Lower leg skin (tissue), 4 donors: ENCODE measurements around the gene SUSD2. TPM values are rescaled to one million over a fixed set of nuclear protein-coding genes. Genes with fewer than 3 reads are reported as not detected.
"Not testable (repeated sequence)": the region's sequence is repeated elsewhere in the genome, so short reads cannot be mapped to it uniquely, and the experiment has no call there.

Source experiments
- DNase-seq, 2 donors: peaks; one replicate each; pipeline ENCODE4 v3.0.0-alpha.2; 2019; ENCODE audit warnings: low spot score in 2 of 2
- H3K4me3 ChIP-seq: fragments of 200-600 bp; sonication (generic); 2 replicates; pipeline ENCODE4 v1.5.1; 2017; ENCODE audit warnings: mild to moderate bottlenecking, low read depth; ENCODE audit not compliant: poor library complexity, severe bottlenecking
- CTCF ChIP-seq, 3 donors: fragments of 450-650 bp; IDR thresholded peaks; one replicate each; pipeline ENCODE4 v1.5.1; 2016; ENCODE audit warnings: antibody characterized with exemption in 3 of 3, mild to moderate bottlenecking in 3 of 3, moderate library complexity in 2 of 3
- POLR2A ChIP-seq, 2 donors: fragments of 450-650 bp; IDR thresholded peaks; one replicate each; pipeline ENCODE4 v1.6.1; 2016 to 2017; ENCODE audit warnings: antibody characterized with exemption in 2 of 2, mild to moderate bottlenecking in 1 of 2, moderate library complexity in 1 of 2
- WGBS, 2 donors: methylation state at CpG; one replicate each; pipeline ENCODE4 v1.1.5; 2018; 5-methylcytosine and 5-hydroxymethylcytosine counted together
- intact Hi-C: fragments of 100-400 bp; cut with DNase I; formaldehyde crosslinking; loops from one replicate; pipeline ENCODE4 v1.15.0; 2023; ENCODE audit warnings: low total_unique reads
- total RNA-seq, 4 donors: library from RNA; depleted of rRNA; stranded (reverse); fragments of >200 nt; gene quantifications; one replicate each; pipeline ENCODE4 v1.1.0, GENCODE V29; 2016

Gene SUSD2
- total RNA-seq, 4 donors from 2014 or later, result 18.3 to 74.3 (median 27.0) TPM

- 10 to 11% methylated on average over 2 of the region's 2 CpGs for WGBS, 2 donors
- intact Hi-C loops, result no loop called here
- TF ChIP-seq POLR2A (IDR thresholded peaks at IDR 0.05) (no peak), CTCF (IDR thresholded peaks at IDR 0.05) (no peak)
- DNase-seq, result peak; percentile 62 to 84
- no peak overlapping the region for H3K4me3 ChIP-seq
Observed at GRCh38 chr22:24208012-24208749, 26.9 kb downstream of the SUSD2 start.

DNA sequence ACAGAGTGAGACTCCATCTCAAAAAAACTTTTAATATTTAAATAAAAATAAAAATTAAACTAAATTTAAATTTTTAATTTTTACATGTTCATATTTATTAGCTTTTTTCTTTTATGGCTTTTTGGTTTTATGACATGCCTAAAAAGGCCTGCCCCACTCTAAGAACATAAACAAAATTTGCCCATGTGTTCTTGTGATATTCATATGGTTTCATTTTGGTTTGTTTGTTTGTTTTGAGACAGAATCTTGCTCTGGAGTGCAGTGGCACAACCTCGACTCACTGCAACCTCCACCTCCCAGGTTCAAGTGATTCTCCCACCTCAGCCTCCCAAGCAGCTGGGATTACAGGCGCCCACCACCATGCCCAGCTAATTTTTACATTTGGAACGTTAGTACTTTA, 27.7 kb downstream of the SUSD2 start:
- WGBS, 2 donors, result 84 to 85% methylated on average over 3 of the region's 3 CpGs
- DNase-seq, result no peak
- TF ChIP-seq CTCF (IDR thresholded peaks at IDR 0.05) (no peak), POLR2A (IDR thresholded peaks at IDR 0.05) (no peak)
- intact Hi-C loops, result no loop called here
- H3K4me3 ChIP-seq, result no peak overlapping the region

DNA sequence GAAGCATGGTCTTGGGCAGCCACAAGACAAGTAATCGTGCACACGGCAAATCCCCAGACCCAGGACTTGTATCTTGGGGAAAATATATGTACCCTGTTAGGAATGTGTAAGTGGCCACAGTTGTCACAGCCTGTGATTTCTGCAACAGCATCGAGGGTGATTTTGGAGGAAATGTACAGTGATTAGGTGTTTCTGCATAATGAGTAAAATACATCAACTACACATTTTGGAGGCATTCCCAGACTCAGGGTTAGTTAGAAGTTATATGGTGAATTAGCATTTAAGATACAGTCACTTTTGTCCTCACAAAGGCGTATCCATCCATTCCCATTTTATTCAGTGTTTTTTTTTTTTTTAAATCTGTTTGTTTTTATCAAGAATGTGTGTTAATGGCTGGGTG, 28.4 kb downstream of the SUSD2 start:
- intact Hi-C loops, result no loop called here
- 80 to 87% methylated on average over 4 of the region's 4 CpGs for WGBS, 2 donors

DNA sequence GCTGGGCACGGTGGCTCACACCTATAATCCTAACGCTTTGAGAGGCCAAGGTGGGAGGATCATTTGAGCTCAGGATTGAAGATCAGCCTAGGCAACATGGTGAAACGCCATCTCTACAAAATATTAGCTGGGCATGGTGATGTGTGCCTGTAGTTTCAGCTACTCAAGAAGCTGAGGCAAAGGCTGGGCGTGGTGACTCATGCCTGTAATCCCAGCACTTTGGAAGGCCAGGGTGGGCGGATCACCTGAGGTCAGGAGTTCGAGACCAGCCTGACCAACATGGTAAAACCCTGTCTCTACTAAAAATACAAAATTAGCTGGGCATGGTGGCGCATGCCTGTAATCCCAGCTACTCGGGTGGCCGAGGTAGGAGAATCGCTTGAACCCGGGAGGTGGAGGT, 29.1 kb downstream of the SUSD2 start:
- 93% methylated on average over 11 of the region's 11 CpGs for WGBS, 2 donors
- intact Hi-C loops, result not testable (repeated sequence)

More for the DNA sequence above, 28.4 kb downstream of the SUSD2 start:
- no peak overlapping the region for H3K4me3 ChIP-seq
- TF ChIP-seq CTCF (IDR thresholded peaks at IDR 0.05), result no peak
- no peak for TF ChIP-seq POLR2A (IDR thresholded peaks at IDR 0.05)
- DNase-seq, result no peak

GRCh38 chr22:24211716-24212115, 30.4 kb downstream of the SUSD2 start:
- H3K4me3 ChIP-seq, DNase-seq, intact Hi-C loops: not testable (repeated sequence)
- 89 to 91% methylated on average over 5 of the region's 6 CpGs for WGBS, 2 donors

More for the DNA sequence above, 29.1 kb downstream of the SUSD2 start:
- not testable (repeated sequence) for H3K4me3 ChIP-seq, DNase-seq

- intact Hi-C loops, H3K4me3 ChIP-seq, DNase-seq: not testable (repeated sequence)
- WGBS, 2 donors, result 90 to 98% methylated on average over 9 of the region's 9 CpGs
Observed at GRCh38 chr22:24213111-24213510, 31.8 kb downstream of the SUSD2 start.

GRCh38 chr22:24214467-24215285, 33.4 kb downstream of the SUSD2 start:
- WGBS, 2 donors, result 63 to 74% methylated on average over 12 of the region's 12 CpGs
- intact Hi-C loops, result no loop called here
- no peak for TF ChIP-seq POLR2A (IDR thresholded peaks at IDR 0.05)

More at GRCh38 chr22:24214467-24215285, 33.4 kb downstream of the SUSD2 start:
- no peak for DNase-seq
- H3K4me3 ChIP-seq, result no peak overlapping the region
